ENCODE measurements around the gene SIRPA. TPM values are rescaled to one million over a fixed set of nuclear protein-coding genes. Genes with fewer than 3 reads are reported as not detected.

Gene SIRPA
- total RNA-seq, 1 experiment from 2014 or later = 12.8 TPM

DNA sequence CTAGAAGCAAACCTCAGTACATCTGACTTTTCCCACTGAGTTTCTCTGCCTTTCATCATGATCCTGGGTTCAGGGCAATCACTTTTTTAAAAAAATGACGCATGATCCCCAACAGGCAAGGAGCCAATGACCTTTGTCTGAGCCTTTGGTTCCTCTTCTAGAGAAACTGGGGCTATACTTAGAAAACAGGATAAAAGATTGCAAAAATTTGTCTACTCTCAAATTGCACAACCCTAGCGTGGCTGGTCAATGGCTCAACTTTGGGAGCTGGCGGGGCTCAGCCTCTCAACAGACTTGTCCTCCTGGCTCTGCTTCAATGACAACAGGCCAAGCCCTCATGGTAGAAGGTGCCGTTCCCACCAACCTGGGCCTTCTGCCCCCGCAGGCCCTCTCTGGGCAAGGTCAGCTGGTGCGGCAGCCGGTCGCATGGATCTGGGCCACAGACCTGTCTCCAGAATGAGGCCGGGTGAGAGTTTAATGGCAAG is 50.0 kb downstream of the SIRPA start:
- Histone ChIP-seq H2AFZ (ENCODE audit: low read length) (no peak overlapping the region), H3K4me1 (ENCODE audit: insufficient read depth, low read length) (peaks cover 6% of the 10 kb centered on the region; the same call in 1 of the 2 replicates), H3K36me3 (ENCODE audit: low read depth, low read length) (no peaks in the 10 kb centered on the region), H3K9me3 (ENCODE audit: low read length) (no peaks in the 10 kb centered on the region), H3K4me2 (ENCODE audit: low read length) (no peak overlapping the region), H3F3A (ENCODE audit: low read length, unreplicated experiment) (no peaks in the 10 kb centered on the region), H3K9me2 (replicated peaks; ENCODE audit: low read length) (no peaks in the 10 kb centered on the region), H3K79me2 (ENCODE audit: low read length) (no peaks in the 10 kb centered on the region), H3K27ac (ENCODE audit: low read length) (no peak overlapping the region), H3K27me3 (ENCODE audit: low read length) (peaks cover 33% of the 10 kb centered on the region), H4K20me1 (ENCODE audit: low read length) (no peaks in the 10 kb centered on the region), H3K4me3 (ENCODE audit: low read length) (no peak overlapping the region), H3K9ac (ENCODE audit: low read length) (no peak overlapping the region)
- TF ChIP-seq EZH2phosphoT487 (IDR thresholded peaks at IDR 0.05; ENCODE audit: borderline replicate concordance, low read length) (no peak), EZH2 (IDR thresholded peaks at IDR 0.05; ENCODE audit: low read length, unreplicated experiment) (no peak)
- TF ChIP-seq, protein P1, sequence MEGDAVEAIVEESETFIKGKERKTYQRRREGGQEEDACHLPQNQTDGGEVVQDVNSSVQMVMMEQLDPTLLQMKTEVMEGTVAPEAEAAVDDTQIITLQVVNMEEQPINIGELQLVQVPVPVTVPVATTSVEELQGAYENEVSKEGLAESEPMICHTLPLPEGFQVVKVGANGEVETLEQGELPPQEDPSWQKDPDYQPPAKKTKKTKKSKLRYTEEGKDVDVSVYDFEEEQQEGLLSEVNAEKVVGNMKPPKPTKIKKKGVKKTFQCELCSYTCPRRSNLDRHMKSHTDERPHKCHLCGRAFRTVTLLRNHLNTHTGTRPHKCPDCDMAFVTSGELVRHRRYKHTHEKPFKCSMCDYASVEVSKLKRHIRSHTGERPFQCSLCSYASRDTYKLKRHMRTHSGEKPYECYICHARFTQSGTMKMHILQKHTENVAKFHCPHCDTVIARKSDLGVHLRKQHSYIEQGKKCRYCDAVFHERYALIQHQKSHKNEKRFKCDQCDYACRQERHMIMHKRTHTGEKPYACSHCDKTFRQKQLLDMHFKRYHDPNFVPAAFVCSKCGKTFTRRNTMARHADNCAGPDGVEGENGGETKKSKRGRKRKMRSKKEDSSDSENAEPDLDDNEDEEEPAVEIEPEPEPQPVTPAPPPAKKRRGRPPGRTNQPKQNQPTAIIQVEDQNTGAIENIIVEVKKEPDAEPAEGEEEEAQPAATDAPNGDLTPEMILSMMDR (conservative IDR thresholded peaks at IDR 0.05; ENCODE audit: low read depth, low read length) = no peak
- ChIA-PET POLR2A (ENCODE audit: unreplicated experiment) (no interaction called here), CTCF (interaction anchor here (0.6 kb wide), 2 partner anchors 187 to 929 kb away, joined by 3 to 4 read pairs; no protein-coding TSS in a partner anchor)
- BruUV-seq (replicated peaks) = no TSS peak
- intact Hi-C loops (cut with micrococcal nuclease) = loop anchor here (10.0 kb wide), 1 partner anchor 140 kb away; no protein-coding TSS in a partner anchor
- DNase-seq (no peak), ATAC-seq (no peak)

DNA sequence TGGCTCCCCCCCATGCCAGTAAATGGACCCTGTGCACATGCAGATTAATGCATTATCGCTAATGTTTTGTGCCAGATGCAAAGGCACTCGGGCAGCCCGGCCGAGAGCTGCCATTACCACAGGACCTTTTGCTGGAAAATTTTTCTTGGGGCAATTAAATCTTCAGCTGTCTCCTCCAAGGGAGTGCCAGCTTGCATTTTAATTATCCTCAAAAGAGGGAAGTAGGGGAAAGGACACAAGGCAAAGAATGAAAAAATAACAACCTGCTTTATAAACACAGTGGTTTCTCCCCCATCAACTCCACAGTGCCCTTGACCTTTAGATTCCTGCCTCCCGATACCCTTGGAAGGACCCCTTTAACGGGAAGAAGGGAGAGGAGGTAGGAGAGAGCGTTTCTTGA is 50.5 kb downstream of the SIRPA start:
- Histone ChIP-seq H3K4me3 (ENCODE audit: low read length) (no peak overlapping the region), H2AFZ (ENCODE audit: low read length) (no peak overlapping the region), H3K36me3 (ENCODE audit: low read depth, low read length) (no peaks in the 10 kb centered on the region), H4K20me1 (ENCODE audit: low read length) (no peaks in the 10 kb centered on the region), H3F3A (ENCODE audit: low read length, unreplicated experiment) (no peaks in the 10 kb centered on the region), H3K4me1 (ENCODE audit: insufficient read depth, low read length) (peaks cover 6% of the 10 kb centered on the region; the same call in 1 of the 2 replicates), H3K79me2 (ENCODE audit: low read length) (no peaks in the 10 kb centered on the region), H3K27ac (ENCODE audit: low read length) (no peak overlapping the region), H3K27me3 (ENCODE audit: low read length) (peaks cover 33% of the 10 kb centered on the region), H3K9me2 (replicated peaks; ENCODE audit: low read length) (no peaks in the 10 kb centered on the region), H3K9ac (ENCODE audit: low read length) (no peak overlapping the region), H3K4me2 (ENCODE audit: low read length) (no peak overlapping the region), H3K9me3 (ENCODE audit: low read length) (no peaks in the 10 kb centered on the region)
- CTCF ChIA-PET = interaction anchor here (0.6 kb wide), 2 partner anchors 187 to 929 kb away, joined by 3 to 4 read pairs; no protein-coding TSS in a partner anchor
- ATAC-seq (no peak), DNase-seq (no peak)
- POLR2A ChIA-PET (ENCODE audit: unreplicated experiment) = no interaction called here
- TF ChIP-seq, protein P1 (conservative IDR thresholded peaks at IDR 0.05; ENCODE audit: low read depth, low read length) = no peak
- TF ChIP-seq EZH2 (IDR thresholded peaks at IDR 0.05; ENCODE audit: low read length, unreplicated experiment) (no peak), EZH2phosphoT487 (IDR thresholded peaks at IDR 0.05; ENCODE audit: borderline replicate concordance, low read length) (no peak)
- intact Hi-C loops (cut with micrococcal nuclease) = loop anchor here (10.0 kb wide), 1 partner anchor 141 kb away; no protein-coding TSS in a partner anchor
- no TSS peak for BruUV-seq (replicated peaks)

DNA sequence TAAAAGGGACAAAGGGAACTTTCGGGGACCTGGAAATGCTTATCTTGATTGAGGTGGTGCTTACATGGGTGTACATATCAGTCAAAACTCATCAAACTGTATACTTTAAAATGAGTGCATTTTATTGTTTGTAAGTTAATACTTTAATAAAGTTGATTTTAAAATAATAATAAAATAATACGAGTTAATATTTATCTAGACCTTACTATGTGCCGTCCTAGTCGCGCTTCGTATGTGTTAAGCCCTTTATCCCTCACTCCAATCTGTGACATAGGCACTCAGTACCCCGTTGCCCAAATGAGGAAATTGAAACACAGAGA is 51.2 kb downstream of the SIRPA start:
- no peak for ATAC-seq

More for the DNA sequence above, 51.2 kb downstream of the SIRPA start:
- H3K4me3 ChIP-seq (ENCODE audit: low read length) = peak overlapping the region; percentile 48
- intact Hi-C loops (cut with micrococcal nuclease) = loop anchor here (10.0 kb wide), 1 partner anchor 142 kb away; no protein-coding TSS in a partner anchor
- H3K27ac ChIP-seq (ENCODE audit: low read length) = no peak overlapping the region
- ChIA-PET CTCF (no interaction called here), POLR2A (ENCODE audit: unreplicated experiment) (no interaction called here)
- H3K4me1 ChIP-seq (ENCODE audit: insufficient read depth, low read length) = peaks cover 6% of the 10 kb centered on the region; the same call in 1 of the 2 replicates
- peak overlapping the region; percentile 77 for H3K4me2 ChIP-seq (ENCODE audit: low read length)
- H3K27me3 ChIP-seq (ENCODE audit: low read length) = peaks cover 33% of the 10 kb centered on the region
- H2AFZ ChIP-seq (ENCODE audit: low read length) = peak overlapping the region; percentile 80
- no peak for DNase-seq
- no peak for TF ChIP-seq EZH2phosphoT487 (IDR thresholded peaks at IDR 0.05; ENCODE audit: borderline replicate concordance, low read length)
- TF ChIP-seq, protein P1 (conservative IDR thresholded peaks at IDR 0.05; ENCODE audit: low read depth, low read length) = no peak
- TF ChIP-seq EZH2 (IDR thresholded peaks at IDR 0.05; ENCODE audit: low read length, unreplicated experiment) = no peak
- no peaks in the 10 kb centered on the region for H3F3A ChIP-seq (ENCODE audit: low read length, unreplicated experiment)
- no peaks in the 10 kb centered on the region for H3K9me2 ChIP-seq (replicated peaks; ENCODE audit: low read length)
- H4K20me1 ChIP-seq (ENCODE audit: low read length) = no peaks in the 10 kb centered on the region
- H3K79me2 ChIP-seq (ENCODE audit: low read length) = no peaks in the 10 kb centered on the region
- no TSS peak for BruUV-seq (replicated peaks)
- no peak overlapping the region for H3K9ac ChIP-seq (ENCODE audit: low read length)
- no peaks in the 10 kb centered on the region for H3K36me3 ChIP-seq (ENCODE audit: low read depth, low read length)
- H3K9me3 ChIP-seq (ENCODE audit: low read length) = no peaks in the 10 kb centered on the region

Measured in PC-3 (cell line).